Measurements from ENCODE around the gene MINK1. TPM values are rescaled to one million over a fixed set of nuclear protein-coding genes. Genes with fewer than 3 reads are reported as not detected.

MINK1 gene
- polyA plus RNA-seq, 2 of the 4 experiments (the other 2 are of a cell fraction) = 41.3 to 66.9 TPM

GRCh38 chr17:4940555-4941318 is 107.6 kb downstream of the MINK1 start (continued):
- TF ChIP-seq MAFK (IDR thresholded peaks at IDR 0.05; ENCODE audit: partially characterized antibody) (no peak), RFX5 (IDR thresholded peaks at IDR 0.05) (no peak), JUNB (IDR thresholded peaks at IDR 0.05) (no peak), ZFP36 (IDR thresholded peaks at IDR 0.05; ENCODE audit: borderline replicate concordance, partially characterized antibody) (no peak), MAZ (IDR thresholded peaks at IDR 0.05; ENCODE audit: borderline replicate concordance, low read depth, low read length) (no peak), PHF8 (IDR thresholded peaks at IDR 0.05; ENCODE audit: borderline replicate concordance, low read depth) (0 out of 2 replicates have a peak, but pooled peaks have one; percentile 19), CHD4 (IDR thresholded peaks at IDR 0.05; ENCODE audit: borderline replicate concordance) (no peak), CBX2 (IDR thresholded peaks at IDR 0.05; ENCODE audit: borderline replicate concordance, low read depth) (no peak), MYC (IDR thresholded peaks at IDR 0.05; ENCODE audit: borderline replicate concordance, low read length) (no peak), KDM1A (IDR thresholded peaks at IDR 0.05; ENCODE audit: low read depth) (no peak), POLR2AphosphoS2 (conservative IDR thresholded peaks at IDR 0.05; ENCODE audit: low read length) (peak; percentile 89), TP53 (CRISPR knock-in tag; IDR thresholded peaks at IDR 0.05) (no peak), NFE2L2 (conservative IDR thresholded peaks at IDR 0.05; ENCODE audit: low read length) (no peak), ZC3H11A (IDR thresholded peaks at IDR 0.05) (no peak), SREBF2 (IDR thresholded peaks at IDR 0.05) (no peak), NPAS2 (CRISPR knock-in tag; IDR thresholded peaks at IDR 0.05; ENCODE audit: borderline replicate concordance) (no peak), POLR2A (IDR thresholded peaks at IDR 0.05; ENCODE audit: low read length) (no peak), RAD21 (conservative IDR thresholded peaks at IDR 0.05 in 1 of 2, IDR thresholded peaks at IDR 0.05 in 1 of 2) (no peak), ZNF302 (CRISPR knock-in tag; IDR thresholded peaks at IDR 0.05) (no peak), RNF2 (IDR thresholded peaks at IDR 0.05; ENCODE audit: borderline replicate concordance, low read depth) (no peak), HOXB13 (CRISPR knock-in tag; IDR thresholded peaks at IDR 0.05; ENCODE audit: low read depth) (no peak), CBX8 (IDR thresholded peaks at IDR 0.05) (no peak), HDAC2 (IDR thresholded peaks at IDR 0.05) (no peak), FOSB (CRISPR knock-in tag; IDR thresholded peaks at IDR 0.05) (no peak), EHF (CRISPR knock-in tag; IDR thresholded peaks at IDR 0.05) (no peak), CEBPB (IDR thresholded peaks at IDR 0.05) (peak in 1 of 2 experiments; percentile 66; a peak in 2 of 4 replicates), KDM5A (IDR thresholded peaks at IDR 0.05) (peak; percentile 69), FOSL2 (IDR thresholded peaks at IDR 0.05) (no peak), FOSL2 (CRISPR knock-in tag; IDR thresholded peaks at IDR 0.05) (no peak), HEYL (CRISPR knock-in tag; IDR thresholded peaks at IDR 0.05) (no peak), RCOR1 (IDR thresholded peaks at IDR 0.05; ENCODE audit: low read depth, low read length) (no peak), RARB (CRISPR knock-in tag; IDR thresholded peaks at IDR 0.05) (no peak), NR3C1 (IDR thresholded peaks at IDR 0.05) (no peak)
- TF ChIP-seq, protein P1, sequence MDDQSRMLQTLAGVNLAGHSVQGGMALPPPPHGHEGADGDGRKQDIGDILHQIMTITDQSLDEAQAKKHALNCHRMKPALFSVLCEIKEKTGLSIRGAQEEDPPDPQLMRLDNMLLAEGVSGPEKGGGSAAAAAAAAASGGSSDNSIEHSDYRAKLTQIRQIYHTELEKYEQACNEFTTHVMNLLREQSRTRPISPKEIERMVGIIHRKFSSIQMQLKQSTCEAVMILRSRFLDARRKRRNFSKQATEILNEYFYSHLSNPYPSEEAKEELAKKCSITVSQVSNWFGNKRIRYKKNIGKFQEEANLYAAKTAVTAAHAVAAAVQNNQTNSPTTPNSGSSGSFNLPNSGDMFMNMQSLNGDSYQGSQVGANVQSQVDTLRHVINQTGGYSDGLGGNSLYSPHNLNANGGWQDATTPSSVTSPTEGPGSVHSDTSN (IDR thresholded peaks at IDR 0.05) = 0 out of 2 replicates have a peak, but pooled peaks have one; percentile 30
- TF ChIP-seq, protein P2, sequence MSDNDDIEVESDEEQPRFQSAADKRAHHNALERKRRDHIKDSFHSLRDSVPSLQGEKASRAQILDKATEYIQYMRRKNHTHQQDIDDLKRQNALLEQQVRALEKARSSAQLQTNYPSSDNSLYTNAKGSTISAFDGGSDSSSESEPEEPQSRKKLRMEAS (IDR thresholded peaks at IDR 0.05) = no peak
- TF ChIP-seq, protein P3, sequence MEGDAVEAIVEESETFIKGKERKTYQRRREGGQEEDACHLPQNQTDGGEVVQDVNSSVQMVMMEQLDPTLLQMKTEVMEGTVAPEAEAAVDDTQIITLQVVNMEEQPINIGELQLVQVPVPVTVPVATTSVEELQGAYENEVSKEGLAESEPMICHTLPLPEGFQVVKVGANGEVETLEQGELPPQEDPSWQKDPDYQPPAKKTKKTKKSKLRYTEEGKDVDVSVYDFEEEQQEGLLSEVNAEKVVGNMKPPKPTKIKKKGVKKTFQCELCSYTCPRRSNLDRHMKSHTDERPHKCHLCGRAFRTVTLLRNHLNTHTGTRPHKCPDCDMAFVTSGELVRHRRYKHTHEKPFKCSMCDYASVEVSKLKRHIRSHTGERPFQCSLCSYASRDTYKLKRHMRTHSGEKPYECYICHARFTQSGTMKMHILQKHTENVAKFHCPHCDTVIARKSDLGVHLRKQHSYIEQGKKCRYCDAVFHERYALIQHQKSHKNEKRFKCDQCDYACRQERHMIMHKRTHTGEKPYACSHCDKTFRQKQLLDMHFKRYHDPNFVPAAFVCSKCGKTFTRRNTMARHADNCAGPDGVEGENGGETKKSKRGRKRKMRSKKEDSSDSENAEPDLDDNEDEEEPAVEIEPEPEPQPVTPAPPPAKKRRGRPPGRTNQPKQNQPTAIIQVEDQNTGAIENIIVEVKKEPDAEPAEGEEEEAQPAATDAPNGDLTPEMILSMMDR (IDR thresholded peaks at IDR 0.05) = no peak
- TF ChIP-seq, protein P4, sequence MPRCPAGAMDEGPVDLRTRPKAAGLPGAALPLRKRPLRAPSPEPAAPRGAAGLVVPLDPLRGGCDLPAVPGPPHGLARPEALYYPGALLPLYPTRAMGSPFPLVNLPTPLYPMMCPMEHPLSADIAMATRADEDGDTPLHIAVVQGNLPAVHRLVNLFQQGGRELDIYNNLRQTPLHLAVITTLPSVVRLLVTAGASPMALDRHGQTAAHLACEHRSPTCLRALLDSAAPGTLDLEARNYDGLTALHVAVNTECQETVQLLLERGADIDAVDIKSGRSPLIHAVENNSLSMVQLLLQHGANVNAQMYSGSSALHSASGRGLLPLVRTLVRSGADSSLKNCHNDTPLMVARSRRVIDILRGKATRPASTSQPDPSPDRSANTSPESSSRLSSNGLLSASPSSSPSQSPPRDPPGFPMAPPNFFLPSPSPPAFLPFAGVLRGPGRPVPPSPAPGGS (IDR thresholded peaks at IDR 0.05) = no peak
- TF ChIP-seq, protein P5, sequence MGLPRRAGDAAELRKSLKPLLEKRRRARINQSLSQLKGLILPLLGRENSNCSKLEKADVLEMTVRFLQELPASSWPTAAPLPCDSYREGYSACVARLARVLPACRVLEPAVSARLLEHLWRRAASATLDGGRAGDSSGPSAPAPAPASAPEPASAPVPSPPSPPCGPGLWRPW (IDR thresholded peaks at IDR 0.05) = no peak
- TF ChIP-seq, protein P6, sequence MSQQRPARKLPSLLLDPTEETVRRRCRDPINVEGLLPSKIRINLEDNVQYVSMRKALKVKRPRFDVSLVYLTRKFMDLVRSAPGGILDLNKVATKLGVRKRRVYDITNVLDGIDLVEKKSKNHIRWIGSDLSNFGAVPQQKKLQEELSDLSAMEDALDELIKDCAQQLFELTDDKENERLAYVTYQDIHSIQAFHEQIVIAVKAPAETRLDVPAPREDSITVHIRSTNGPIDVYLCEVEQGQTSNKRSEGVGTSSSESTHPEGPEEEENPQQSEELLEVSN (IDR thresholded peaks at IDR 0.05; ENCODE audit: borderline replicate concordance, low read depth) = 0 out of 2 replicates have a peak, but pooled peaks have one; percentile 17
- TF ChIP-seq, protein P7, sequence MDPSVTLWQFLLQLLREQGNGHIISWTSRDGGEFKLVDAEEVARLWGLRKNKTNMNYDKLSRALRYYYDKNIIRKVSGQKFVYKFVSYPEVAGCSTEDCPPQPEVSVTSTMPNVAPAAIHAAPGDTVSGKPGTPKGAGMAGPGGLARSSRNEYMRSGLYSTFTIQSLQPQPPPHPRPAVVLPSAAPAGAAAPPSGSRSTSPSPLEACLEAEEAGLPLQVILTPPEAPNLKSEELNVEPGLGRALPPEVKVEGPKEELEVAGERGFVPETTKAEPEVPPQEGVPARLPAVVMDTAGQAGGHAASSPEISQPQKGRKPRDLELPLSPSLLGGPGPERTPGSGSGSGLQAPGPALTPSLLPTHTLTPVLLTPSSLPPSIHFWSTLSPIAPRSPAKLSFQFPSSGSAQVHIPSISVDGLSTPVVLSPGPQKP (IDR thresholded peaks at IDR 0.05; ENCODE audit: low read depth, low read length) = no peak

Data from A549 (cell line).